Ascending aorta (tissue), 2 donors: ENCODE data around the gene C6orf47. TPM values are rescaled to one million over a fixed set of nuclear protein-coding genes. Genes with fewer than 3 reads are reported as not detected.

Experiments used
- DNase-seq, 2 donors: peaks; one replicate each; pipeline ENCODE4 v3.0.0-alpha.2; 2019; ENCODE audit warnings: low spot score in 2 of 2
- H3K27ac ChIP-seq, 2 donors: fragments of 200-600 bp; sonication (generic); one replicate each; pipeline ENCODE4 v1.5.1; 2016 to 2017; ENCODE audit warnings: mild to moderate bottlenecking in 1 of 2
- H3K27me3 ChIP-seq: fragments of 200-600 bp; sonication (generic); one replicate; pipeline ENCODE4 v1.5.1; 2017
- H3K36me3 ChIP-seq, 2 donors: fragments of 200-600 bp; sonication (generic); one replicate each; pipeline ENCODE4 v1.5.1; 2016
- H3K4me1 ChIP-seq, 2 donors: fragments of 200-600 bp; sonication (generic); one replicate each; pipeline ENCODE4 v1.5.1; 2016 to 2017; ENCODE audit warnings: mild to moderate bottlenecking in 1 of 2
- H3K4me3 ChIP-seq, 2 donors: fragments of 200-600 bp; sonication (generic); one replicate each; pipeline ENCODE4 v1.5.1; 2016 to 2017; ENCODE audit warnings: mild to moderate bottlenecking in 1 of 2
- H3K9me3 ChIP-seq, 2 donors: fragments of 200-600 bp; sonication (generic); one replicate each; pipeline ENCODE4 v1.5.1; 2016
- CTCF ChIP-seq, 3 experiments: fragments of 200-600 bp in 2 of 3; fragments of 450-650 bp in 1 of 3; sonication (generic) in 2 of 3; IDR thresholded peaks; one replicate each; pipeline ENCODE4 v1.5.1; 2016 to 2019; ENCODE audit warnings: antibody characterized with exemption in 3 of 3, mild to moderate bottlenecking in 1 of 3, moderate library complexity in 1 of 3
- intact Hi-C: fragments of 100-400 bp; cut with DNase I; formaldehyde crosslinking; loops from one replicate; pipeline ENCODE4 v1.15.1; 2023
- total RNA-seq: library from RNA; depleted of rRNA; stranded (reverse); fragments of >200 nt; gene quantifications from one replicate; pipeline ENCODE4 v1.1.0, GENCODE V29; 2016

Gene C6orf47
- total RNA-seq, 1 donor from 2014 or later: 20.9 TPM

DNA sequence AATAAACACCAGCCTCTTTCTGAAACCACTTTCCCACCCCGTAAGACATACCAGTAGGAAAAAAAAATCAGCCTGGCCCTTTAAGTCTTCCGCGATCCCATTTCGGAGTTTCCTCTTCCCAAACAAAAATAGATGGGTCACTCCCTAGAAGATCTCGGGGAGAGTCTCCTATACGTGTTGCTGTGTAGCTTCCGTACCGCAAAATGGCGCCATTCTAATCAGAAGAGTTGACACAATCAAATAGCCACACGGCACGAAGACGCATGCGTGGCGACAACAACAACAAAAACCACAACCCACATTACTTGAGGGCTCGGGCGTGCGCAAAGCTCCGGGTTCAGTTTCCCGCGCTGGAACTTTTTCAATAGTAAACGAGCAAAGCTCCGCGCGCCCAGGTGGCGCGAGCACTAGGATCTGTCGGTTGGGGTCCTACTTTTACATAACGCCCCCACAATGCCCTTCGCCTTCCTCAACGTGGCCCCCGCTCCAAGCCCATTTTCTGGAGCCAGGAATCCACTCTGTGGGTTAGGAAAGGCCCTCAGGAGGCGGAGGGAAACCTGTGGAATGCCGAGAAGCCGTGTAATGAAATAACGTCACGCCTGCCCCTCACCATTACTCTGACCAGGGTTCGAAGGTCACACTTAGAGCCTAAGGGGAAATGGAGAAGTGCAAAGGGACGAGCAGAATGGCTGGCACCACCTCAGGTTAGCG is 4.4 kb upstream of the C6orf47 start, which contains the start of gene GPANK1:
GPANK1 (minus strand) TSS at position 208 of the 711 bp plus-strand sequence. CDS start 519 bp downstream, outside the sequence.
- no peak for TF ChIP-seq CTCF (IDR thresholded peaks at IDR 0.05)
- Histone ChIP-seq H3K36me3 (peaks cover 34 to 35% of the 10 kb centered on the region in 2 donors), H3K27me3 (no peaks in the 10 kb centered on the region), H3K9me3 (no peaks in the 10 kb centered on the region), H3K4me1 (peaks cover 16 to 34% of the 10 kb centered on the region in 2 donors), H3K27ac (peak within 1 kb of the TSS; percentile 91 to 97), H3K4me3 (peak within 1 kb of the TSS; percentile 72 to 97)
- peak; percentile 73 to 96 for DNase-seq
- intact Hi-C loops: loop anchor here (1.0 to 10.0 kb wide), 7 partner anchors 13 to 1650 kb away; partner anchors contain the start of genes AGPAT1, BAG6, NELFE and PRRC2A

- H3K36me3 ChIP-seq: peaks cover 26 to 27% of the 10 kb centered on the region in 2 donors
- peak overlapping the region; percentile 91 to 97 for H3K27ac ChIP-seq
- H3K4me3 ChIP-seq: peak overlapping the region; percentile 72 to 97
- no peak for TF ChIP-seq CTCF (IDR thresholded peaks at IDR 0.05)
- peak in 1 of 2 donors; percentile 77 for DNase-seq
- H3K27me3 ChIP-seq: no peaks in the 10 kb centered on the region
- H3K9me3 ChIP-seq: no peaks in the 10 kb centered on the region
- intact Hi-C loops: loop anchor here (1.0 to 10.0 kb wide), 4 partner anchors 44 to 1651 kb away; partner anchors contain the start of genes AGPAT1, PRRC2A, RNF5 and TAPBP
- peaks cover 20 to 41% of the 10 kb centered on the region in 2 donors for H3K4me1 ChIP-seq
Observed at GRCh38 chr6:31663961-31664789, 3.6 kb upstream of the C6orf47 start.

DNA sequence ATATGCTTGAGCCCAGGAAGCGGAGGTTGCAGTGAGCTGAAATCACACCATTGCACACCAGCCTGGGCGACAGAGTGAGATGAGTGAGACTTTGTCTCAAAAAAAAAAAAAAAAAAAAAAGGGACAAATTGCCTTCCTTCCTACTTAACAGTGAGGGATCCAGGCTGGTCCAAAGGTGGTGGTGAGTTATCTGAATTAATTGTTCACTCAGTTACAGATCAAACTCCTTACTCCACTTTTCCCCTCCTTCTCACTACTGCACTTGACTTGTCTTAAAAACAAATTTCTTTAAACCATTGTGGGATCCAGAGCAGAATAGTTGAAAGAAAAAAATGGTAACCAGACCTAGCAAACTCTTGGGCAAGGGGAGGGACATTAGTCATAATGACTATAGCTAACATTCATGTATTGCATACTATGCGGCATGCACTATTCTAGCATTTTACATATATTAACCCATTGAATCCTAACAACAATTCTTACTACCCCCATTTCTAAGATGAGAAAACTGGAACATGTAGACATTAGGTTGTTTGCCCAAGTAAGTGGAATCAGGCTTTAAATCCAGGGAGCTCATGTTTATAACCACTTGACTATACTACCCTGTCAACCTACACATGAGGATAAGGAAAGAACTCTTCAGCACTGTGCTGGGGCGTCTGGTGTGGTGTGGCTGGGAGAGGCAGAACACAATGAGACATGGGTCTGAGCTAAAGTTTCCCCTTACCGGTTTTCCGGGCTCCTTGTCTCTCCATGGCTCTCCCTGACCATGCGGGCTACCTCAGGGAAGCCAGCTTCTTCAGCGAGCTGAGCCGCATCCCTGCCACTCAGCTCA is 2.8 kb upstream of the C6orf47 start:
- intact Hi-C loops: loop anchor here (5.0 to 10.0 kb wide), 3 partner anchors 511 to 1651 kb away; partner anchors contain the start of genes AGPAT1, RNF5, TAPBP and ZBTB22
- H3K9me3 ChIP-seq: no peaks in the 10 kb centered on the region
- no peak for DNase-seq
- H3K27ac ChIP-seq: peak overlapping the region; percentile 91 to 97
- H3K27me3 ChIP-seq: no peaks in the 10 kb centered on the region
- H3K4me3 ChIP-seq: peak overlapping the region; percentile 72 to 97
- H3K36me3 ChIP-seq: peaks cover 18 to 19% of the 10 kb centered on the region in 2 donors
- H3K4me1 ChIP-seq: peaks cover 24 to 49% of the 10 kb centered on the region in 2 donors
- no peak for TF ChIP-seq CTCF (IDR thresholded peaks at IDR 0.05)

DNA sequence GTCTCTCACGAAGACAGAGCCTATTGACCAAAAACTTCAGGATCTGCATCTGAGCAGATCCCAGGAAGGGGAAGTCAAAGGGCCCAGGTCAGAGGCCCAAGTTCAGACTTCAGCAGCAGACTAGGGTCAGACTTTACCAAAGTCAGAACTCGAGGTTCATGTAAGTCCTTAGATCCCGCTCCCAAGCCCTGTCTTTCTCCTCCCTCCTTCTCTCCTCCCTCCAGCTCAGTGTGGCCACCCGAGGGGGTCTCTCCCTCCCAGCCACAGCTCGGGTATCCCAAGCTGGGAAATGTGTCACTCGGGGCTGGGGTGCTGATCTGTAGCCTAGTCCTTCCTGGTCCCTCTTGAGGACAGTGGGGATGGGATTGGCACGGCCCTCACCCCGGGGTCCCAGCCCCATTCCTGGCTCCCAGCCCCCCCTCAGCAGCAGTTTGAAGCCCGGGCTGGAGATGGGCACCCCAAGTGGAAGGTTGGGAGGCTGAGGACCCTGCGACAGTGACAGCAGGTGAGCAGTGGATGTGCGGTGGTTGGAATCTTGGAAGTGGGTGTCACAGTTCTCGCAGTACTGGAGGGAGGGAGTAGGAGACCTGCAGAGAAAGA is 1.6 kb upstream of the C6orf47 start:
- TF ChIP-seq CTCF (IDR thresholded peaks at IDR 0.05): no peak
- peaks cover 22 to 52% of the 10 kb centered on the region in 2 donors for H3K4me1 ChIP-seq
- intact Hi-C loops: loop anchor here (5.0 to 10.0 kb wide), 3 partner anchors 513 to 1653 kb away; partner anchors contain the start of genes AGPAT1, RNF5, TAPBP and ZBTB22
- H3K9me3 ChIP-seq: no peaks in the 10 kb centered on the region
- H3K27me3 ChIP-seq: no peaks in the 10 kb centered on the region
- peaks cover 9 to 16% of the 10 kb centered on the region in 2 donors for H3K36me3 ChIP-seq
- no peak for DNase-seq
- H3K27ac ChIP-seq: peak overlapping the region; percentile 7 to 27
- no peak overlapping the region for H3K4me3 ChIP-seq
